ENCODE measurements around the gene HSD17B3. TPM values are rescaled to one million over a fixed set of nuclear protein-coding genes. Genes with fewer than 3 reads are reported as not detected.

HSD17B3 gene
- polyA plus RNA-seq, 1 donor (not counting 4 experiments of a cell fraction or from before 2014, with no cell fraction given), result 0.17 TPM

- TF ChIP-seq CTCF (optimal IDR thresholded peaks at IDR 0.05 in 1 of 3, IDR thresholded peaks at IDR 0.05 in 1 of 3, conservative IDR thresholded peaks at IDR 0.05 in 1 of 3; ENCODE audit: extremely low read depth in 1 of 3, insufficient read depth in 2 of 3, low read length in 3 of 3), result no peak
- TF ChIP-seq EZH2 (IDR thresholded peaks at IDR 0.05; ENCODE audit: low read length), result no peak
- no peak overlapping the region for H3K4me3 ChIP-seq (ENCODE audit: control insufficient read depth in 2 of 3, extremely low read depth in 1 of 3, insufficient read depth in 2 of 3, low read depth in 1 of 3, low read length in 3 of 3)
- H3K9me3 ChIP-seq (ENCODE audit: control insufficient read depth, low read depth, low read length), result no peaks in the 10 kb centered on the region
- no peak overlapping the region for H3K27ac ChIP-seq (ENCODE audit: control insufficient read depth, insufficient read depth, low read length)
- H3K27me3 ChIP-seq (ENCODE audit: control insufficient read depth, extremely low read depth, insufficient read depth, low read length), result no peaks in the 10 kb centered on the region
- FAIRE-seq (no peak), DNase-seq (ENCODE audit: low read depth, low spot score) (no peak)
- no peaks in the 10 kb centered on the region for H3K79me2 ChIP-seq (ENCODE audit: control insufficient read depth, insufficient read depth, low read length)
- peaks cover 22% of the 10 kb centered on the region for H3K4me1 ChIP-seq (ENCODE audit: control insufficient read depth, extremely low read depth, insufficient read depth, low read length)
- dilution Hi-C loops (cut with MboI; ENCODE audit: extremely low pct_ligation_motif_present, low sequenced_read_pairs), result no loop called here
- peaks cover 0 to 4% of the 10 kb centered on the region in 2 experiments for H3K36me3 ChIP-seq (ENCODE audit: control insufficient read depth in 2 of 2, extremely low read depth in 1 of 2, insufficient read depth in 2 of 2, low read length in 2 of 2)
- H2AFZ ChIP-seq (ENCODE audit: control insufficient read depth, low read length), result no peak overlapping the region
- H3K4me2 ChIP-seq (ENCODE audit: control insufficient read depth, extremely low read depth, insufficient read depth, low read depth, low read length), result no peak overlapping the region
- H3K9ac ChIP-seq (ENCODE audit: control insufficient read depth, extremely low read depth, insufficient read depth, low read length), result no peak overlapping the region
- H3K9me1 ChIP-seq (ENCODE audit: control insufficient read depth, extremely low read depth, insufficient read depth, low read length), result no peaks in the 10 kb centered on the region
- H4K20me1 ChIP-seq (ENCODE audit: control insufficient read depth, extremely low read depth, insufficient read depth, low read length), result no peaks in the 10 kb centered on the region
Measured at GRCh38 chr9:96342571-96343245, 40.7 kb upstream of the HSD17B3 start.

- Histone ChIP-seq H3K9me3 (ENCODE audit: control insufficient read depth, low read depth, low read length) (no peaks in the 10 kb centered on the region), H3K27me3 (ENCODE audit: control insufficient read depth, extremely low read depth, insufficient read depth, low read length) (no peaks in the 10 kb centered on the region), H3K4me2 (ENCODE audit: control insufficient read depth, extremely low read depth, insufficient read depth, low read depth, low read length) (no peak overlapping the region), H4K20me1 (ENCODE audit: control insufficient read depth, extremely low read depth, insufficient read depth, low read length) (no peaks in the 10 kb centered on the region), H3K9ac (ENCODE audit: control insufficient read depth, extremely low read depth, insufficient read depth, low read length) (no peak overlapping the region), H3K79me2 (ENCODE audit: control insufficient read depth, insufficient read depth, low read length) (no peaks in the 10 kb centered on the region), H2AFZ (ENCODE audit: control insufficient read depth, low read length) (no peak overlapping the region), H3K9me1 (ENCODE audit: control insufficient read depth, extremely low read depth, insufficient read depth, low read length) (no peaks in the 10 kb centered on the region), H3K27ac (ENCODE audit: control insufficient read depth, insufficient read depth, low read length) (no peak overlapping the region), H3K4me1 (ENCODE audit: control insufficient read depth, extremely low read depth, insufficient read depth, low read length) (peaks cover 22% of the 10 kb centered on the region), H3K4me3 (ENCODE audit: control insufficient read depth in 2 of 3, extremely low read depth in 1 of 3, insufficient read depth in 2 of 3, low read depth in 1 of 3, low read length in 3 of 3) (no peak overlapping the region), H3K36me3 (ENCODE audit: control insufficient read depth in 2 of 2, extremely low read depth in 1 of 2, insufficient read depth in 2 of 2, low read length in 2 of 2) (peaks cover 0 to 4% of the 10 kb centered on the region in 2 experiments)
- DNase-seq (ENCODE audit: low read depth, low spot score) (no peak), FAIRE-seq (no peak)
- dilution Hi-C loops (cut with MboI; ENCODE audit: extremely low pct_ligation_motif_present, low sequenced_read_pairs), result no loop called here
- TF ChIP-seq EZH2 (IDR thresholded peaks at IDR 0.05; ENCODE audit: low read length) (no peak), CTCF (optimal IDR thresholded peaks at IDR 0.05 in 1 of 3, IDR thresholded peaks at IDR 0.05 in 1 of 3, conservative IDR thresholded peaks at IDR 0.05 in 1 of 3; ENCODE audit: extremely low read depth in 1 of 3, insufficient read depth in 2 of 3, low read length in 3 of 3) (no peak)
Measured at GRCh38 chr9:96340707-96341106, 38.7 kb upstream of the HSD17B3 start.
